HK-2 (cell line): ENCODE results near the gene ZSCAN29.

Experiments used
- DNase-seq: peaks from one replicate; pipeline ENCODE4 v3.0.0-alpha.2; 2018; ENCODE audit not compliant: unreplicated experiment

ZSCAN29 gene

GRCh38 chr15:43347114-43347513 lies 23.7 kb downstream of the ZSCAN29 start:
- no peak for DNase-seq

GRCh38 chr15:43346305-43346704 lies 24.5 kb downstream of the ZSCAN29 start:
- DNase-seq, result no peak

GRCh38 chr15:43330780-43331087 lies 40.1 kb downstream of the ZSCAN29 start:
- DNase-seq, result no peak

- peak; percentile 85 for DNase-seq
These were observed 40.7 kb downstream of the ZSCAN29 start, which contains the start of gene LCMT2 for GRCh38 chr15:43329960-43330779. Gene LCMT2, minus strand, starts transcription at chr15:43330573. Its CDS starts 84 bp downstream, at chr15:43330489.

GRCh38 chr15:43329217-43329959 lies 41.5 kb downstream of the ZSCAN29 start:
- no peak for DNase-seq

- DNase-seq, result no peak
These were observed 45.7 kb downstream of the ZSCAN29 start for GRCh38 chr15:43325039-43325684.

- no peak for DNase-seq
These were observed 51.7 kb downstream of the ZSCAN29 start for GRCh38 chr15:43318990-43319771.

GRCh38 chr15:43317566-43318184 lies 53.2 kb downstream of the ZSCAN29 start:
- DNase-seq, result no peak

DNA sequence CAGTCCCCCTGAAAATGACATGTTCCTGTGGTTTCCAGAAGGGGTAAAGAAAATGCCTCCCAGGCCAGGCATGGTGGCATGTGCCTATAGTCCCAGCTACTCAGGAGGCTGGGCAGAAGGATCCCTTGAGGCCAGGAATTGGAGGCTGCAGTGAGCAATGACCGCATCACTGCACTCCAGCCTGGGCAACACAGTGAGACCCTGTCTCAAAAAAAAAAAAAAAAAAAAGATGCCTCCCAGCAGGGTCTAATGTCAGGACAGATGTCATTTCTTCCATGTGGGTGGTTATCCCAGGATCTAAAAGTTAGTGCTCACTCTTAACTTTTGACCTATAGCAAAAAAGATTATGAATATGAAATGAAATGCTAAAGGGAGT lies 53.9 kb downstream of the ZSCAN29 start:
- no peak for DNase-seq

DNA sequence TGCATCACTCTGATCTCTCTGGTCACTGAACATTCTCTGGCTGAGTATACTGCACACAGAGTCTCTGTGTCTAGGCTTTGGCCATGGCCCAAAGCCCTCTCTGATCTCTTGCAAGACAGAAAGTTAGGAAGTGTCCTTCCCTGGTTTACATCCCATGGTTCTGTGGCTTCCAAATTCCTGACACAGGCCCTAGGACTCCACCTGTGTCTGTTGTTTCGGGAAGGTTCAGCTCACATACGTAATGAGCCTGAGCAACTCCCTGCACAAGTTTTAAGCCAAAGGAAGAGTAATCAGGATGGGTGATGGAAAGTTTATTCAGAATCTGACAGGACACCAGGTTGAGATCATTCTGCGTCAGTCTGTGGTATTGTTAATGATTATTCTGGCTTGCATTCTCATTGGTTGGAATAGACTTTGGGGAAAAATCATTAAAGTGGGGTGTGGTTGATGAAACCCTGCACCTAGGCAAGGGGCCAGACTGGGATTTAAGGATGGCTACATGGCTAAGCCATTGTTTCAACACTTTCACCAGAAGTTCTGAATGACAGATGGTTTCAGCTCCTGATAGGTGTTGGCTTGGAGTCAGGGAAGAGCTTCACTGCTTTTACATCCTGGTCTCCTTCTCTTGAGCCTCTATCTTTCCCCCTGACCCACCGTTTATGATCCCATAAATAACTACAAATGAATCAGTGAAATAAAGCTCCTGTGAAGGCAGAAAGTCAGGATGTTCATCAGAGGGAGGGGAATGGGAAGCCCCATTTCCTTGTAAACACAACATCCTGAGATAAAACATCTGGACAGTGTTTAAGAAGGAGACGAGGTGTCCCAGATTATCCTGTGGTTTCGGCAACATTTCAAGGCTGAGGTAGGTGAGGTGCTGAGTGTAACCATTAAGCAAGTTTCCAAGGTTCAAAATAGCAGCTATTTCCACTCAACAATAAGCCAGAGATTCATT lies 54.5 kb downstream of the ZSCAN29 start:
- DNase-seq, result no peak

GRCh38 chr15:43314171-43314570 lies 56.7 kb downstream of the ZSCAN29 start:
- DNase-seq, result no peak

DNA sequence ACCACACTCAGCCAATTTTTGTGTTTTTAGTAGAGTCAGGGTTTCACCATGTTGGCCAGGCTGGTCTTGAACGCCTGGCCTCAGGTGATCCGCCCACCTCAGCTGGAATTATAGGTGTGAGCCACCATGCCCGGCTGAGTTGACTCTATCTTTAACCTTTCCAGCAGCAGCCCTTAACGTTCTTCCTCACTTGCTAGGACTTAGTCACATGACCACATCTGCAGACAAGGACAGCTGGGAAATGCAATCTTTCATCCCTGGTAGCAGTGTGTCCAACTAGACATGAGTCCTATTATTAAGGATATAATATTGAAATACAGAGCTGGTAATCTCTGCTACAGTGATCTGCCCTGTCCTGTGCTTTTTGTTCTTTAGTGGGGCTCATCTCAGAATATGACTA lies 58.5 kb downstream of the ZSCAN29 start:
- no peak for DNase-seq
